ENCODE data around the gene ZBTB44. TPM values are rescaled to one million over a fixed set of nuclear protein-coding genes. Genes with fewer than 3 reads are reported as not detected.

The ZBTB44 gene
- total RNA-seq, 1 donor from 2014 or later: 32.5 TPM

DNA sequence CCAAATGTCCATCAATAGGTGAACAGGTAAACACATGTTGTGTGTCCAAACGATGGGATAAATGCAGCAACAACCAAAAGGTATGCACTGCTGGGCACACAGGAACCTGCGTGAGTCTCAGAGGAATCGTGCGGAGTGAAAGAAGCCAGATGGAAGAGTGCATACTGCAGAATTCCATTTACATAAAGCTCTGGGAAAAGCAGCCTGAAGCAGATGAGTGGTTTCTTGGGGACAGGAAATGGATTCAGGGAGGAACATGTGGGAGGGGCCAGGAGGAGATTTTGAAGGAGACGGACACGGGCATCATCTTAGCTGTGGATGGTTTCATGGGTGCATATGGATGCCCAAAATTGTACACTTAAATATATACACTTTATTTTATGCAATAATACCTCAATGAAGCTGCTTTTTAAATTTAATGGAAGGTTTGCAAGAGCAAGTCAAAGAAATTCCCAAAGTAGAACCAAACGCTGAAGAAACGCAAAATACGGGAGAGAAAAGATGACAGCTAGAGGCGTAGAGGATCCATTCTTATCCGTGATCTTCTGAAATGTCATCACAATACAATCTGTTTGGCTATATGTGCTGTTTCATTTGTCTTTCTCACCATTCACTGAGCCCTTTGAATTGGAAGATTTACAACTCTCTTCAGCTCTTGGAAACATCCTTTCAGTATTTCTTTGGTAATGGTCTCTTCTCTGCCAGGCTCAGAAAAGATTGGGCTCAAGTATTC, 130.7 kb downstream of the ZBTB44 start:
- peaks cover 4% of the 10 kb centered on the region for H3K9me3 Mint-ChIP-seq (ENCODE audit: unreplicated experiment)
- H3K27me3 Mint-ChIP-seq (ENCODE audit: unreplicated experiment): peaks cover 30% of the 10 kb centered on the region
- TF ChIP-seq, protein P1, sequence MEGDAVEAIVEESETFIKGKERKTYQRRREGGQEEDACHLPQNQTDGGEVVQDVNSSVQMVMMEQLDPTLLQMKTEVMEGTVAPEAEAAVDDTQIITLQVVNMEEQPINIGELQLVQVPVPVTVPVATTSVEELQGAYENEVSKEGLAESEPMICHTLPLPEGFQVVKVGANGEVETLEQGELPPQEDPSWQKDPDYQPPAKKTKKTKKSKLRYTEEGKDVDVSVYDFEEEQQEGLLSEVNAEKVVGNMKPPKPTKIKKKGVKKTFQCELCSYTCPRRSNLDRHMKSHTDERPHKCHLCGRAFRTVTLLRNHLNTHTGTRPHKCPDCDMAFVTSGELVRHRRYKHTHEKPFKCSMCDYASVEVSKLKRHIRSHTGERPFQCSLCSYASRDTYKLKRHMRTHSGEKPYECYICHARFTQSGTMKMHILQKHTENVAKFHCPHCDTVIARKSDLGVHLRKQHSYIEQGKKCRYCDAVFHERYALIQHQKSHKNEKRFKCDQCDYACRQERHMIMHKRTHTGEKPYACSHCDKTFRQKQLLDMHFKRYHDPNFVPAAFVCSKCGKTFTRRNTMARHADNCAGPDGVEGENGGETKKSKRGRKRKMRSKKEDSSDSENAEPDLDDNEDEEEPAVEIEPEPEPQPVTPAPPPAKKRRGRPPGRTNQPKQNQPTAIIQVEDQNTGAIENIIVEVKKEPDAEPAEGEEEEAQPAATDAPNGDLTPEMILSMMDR (IDR thresholded peaks at IDR 0.05): no peak
- no peak overlapping the region for H3K27ac Mint-ChIP-seq (ENCODE audit: unreplicated experiment)
- H3K4me3 Mint-ChIP-seq (ENCODE audit: unreplicated experiment): no peak overlapping the region
- no peak for DNase-seq (ENCODE audit: extremely low spot score, unreplicated experiment)
- no peaks in the 10 kb centered on the region for H3K4me1 Mint-ChIP-seq (ENCODE audit: unreplicated experiment)
- no peaks in the 10 kb centered on the region for H3K36me3 Mint-ChIP-seq (ENCODE audit: unreplicated experiment)

DNA sequence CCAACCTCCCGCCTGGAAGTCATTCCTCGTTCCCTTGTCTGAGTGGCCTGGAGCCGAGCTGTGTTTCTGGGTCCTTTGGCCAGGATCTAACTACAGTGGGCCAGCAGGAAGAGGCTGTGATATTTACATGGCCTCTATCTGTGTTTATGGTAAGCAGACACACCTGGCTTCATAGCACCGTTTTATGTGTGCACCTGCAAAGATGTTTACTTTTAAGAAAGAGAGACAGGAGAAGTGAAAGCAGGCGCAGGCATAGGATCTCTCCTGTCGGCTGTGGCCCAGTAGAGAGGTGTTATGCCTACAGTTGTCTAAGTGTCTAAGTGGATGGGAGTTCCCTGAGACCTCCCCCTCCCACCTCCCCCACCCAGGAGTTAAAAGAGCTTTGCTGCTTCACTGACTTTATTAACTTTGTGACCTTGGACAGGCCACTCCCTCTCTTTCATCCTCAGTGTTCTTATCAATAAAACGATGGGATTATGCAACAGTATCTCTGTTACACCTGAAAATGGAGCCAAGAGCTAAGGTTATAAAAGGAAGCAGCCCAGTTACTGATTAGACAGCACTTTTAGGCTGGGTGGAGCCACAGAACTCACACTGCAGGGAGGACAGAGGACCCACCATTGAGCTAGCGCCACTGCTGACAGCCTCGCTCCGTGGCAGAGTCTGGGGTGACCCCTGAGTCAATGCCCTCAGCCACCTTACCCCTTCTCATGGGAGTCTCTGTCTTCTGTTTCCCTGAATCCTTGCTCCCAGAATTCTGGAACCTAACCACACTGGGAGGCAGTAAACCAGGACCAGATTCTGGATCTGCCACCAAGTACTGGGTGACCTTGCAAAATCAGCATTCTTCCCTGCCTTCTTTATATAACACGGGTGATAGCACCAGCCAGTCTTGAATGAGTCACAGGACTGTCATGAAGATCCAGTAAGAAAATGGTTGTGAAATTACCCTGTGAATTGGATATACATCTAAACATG, 133.1 kb downstream of the ZBTB44 start:
- Mint-ChIP-seq H3K27me3 (ENCODE audit: unreplicated experiment) (peaks cover 30% of the 10 kb centered on the region), H3K36me3 (ENCODE audit: unreplicated experiment) (no peaks in the 10 kb centered on the region), H3K9me3 (ENCODE audit: unreplicated experiment) (peaks cover 4% of the 10 kb centered on the region), H3K27ac (ENCODE audit: unreplicated experiment) (no peak overlapping the region), H3K4me1 (ENCODE audit: unreplicated experiment) (no peaks in the 10 kb centered on the region), H3K4me3 (ENCODE audit: unreplicated experiment) (no peak overlapping the region)
- no peak for DNase-seq (ENCODE audit: extremely low spot score, unreplicated experiment)
- TF ChIP-seq, protein P1 (IDR thresholded peaks at IDR 0.05): no peak

DNA sequence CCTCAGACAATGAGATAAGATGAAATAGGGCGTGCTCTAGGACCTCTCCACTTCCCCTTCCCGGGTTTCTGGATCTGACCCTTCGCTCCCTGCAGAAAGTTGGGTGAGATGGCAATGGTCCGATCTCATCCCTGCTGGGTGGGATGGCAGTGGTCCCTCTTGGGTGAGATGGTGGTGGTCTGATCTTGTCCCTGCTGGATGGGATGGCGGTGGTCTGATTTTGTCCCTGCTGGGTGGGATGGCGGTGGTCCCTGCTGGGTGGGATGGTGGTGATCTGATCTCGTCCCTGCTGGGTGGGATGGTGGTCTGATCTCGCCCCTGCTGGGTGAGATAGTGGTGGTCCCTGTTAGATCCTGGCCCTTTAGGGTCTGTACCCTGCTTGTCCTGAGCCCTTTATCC, 133.8 kb downstream of the ZBTB44 start:
- no peak for DNase-seq (ENCODE audit: extremely low spot score, unreplicated experiment)
- TF ChIP-seq, protein P1 (IDR thresholded peaks at IDR 0.05): no peak
- Mint-ChIP-seq H3K4me1 (ENCODE audit: unreplicated experiment) (no peaks in the 10 kb centered on the region), H3K27ac (ENCODE audit: unreplicated experiment) (no peak overlapping the region), H3K4me3 (ENCODE audit: unreplicated experiment) (no peak overlapping the region), H3K36me3 (ENCODE audit: unreplicated experiment) (no peaks in the 10 kb centered on the region), H3K9me3 (ENCODE audit: unreplicated experiment) (peaks cover 4% of the 10 kb centered on the region), H3K27me3 (ENCODE audit: unreplicated experiment) (peaks cover 25% of the 10 kb centered on the region)

DNA sequence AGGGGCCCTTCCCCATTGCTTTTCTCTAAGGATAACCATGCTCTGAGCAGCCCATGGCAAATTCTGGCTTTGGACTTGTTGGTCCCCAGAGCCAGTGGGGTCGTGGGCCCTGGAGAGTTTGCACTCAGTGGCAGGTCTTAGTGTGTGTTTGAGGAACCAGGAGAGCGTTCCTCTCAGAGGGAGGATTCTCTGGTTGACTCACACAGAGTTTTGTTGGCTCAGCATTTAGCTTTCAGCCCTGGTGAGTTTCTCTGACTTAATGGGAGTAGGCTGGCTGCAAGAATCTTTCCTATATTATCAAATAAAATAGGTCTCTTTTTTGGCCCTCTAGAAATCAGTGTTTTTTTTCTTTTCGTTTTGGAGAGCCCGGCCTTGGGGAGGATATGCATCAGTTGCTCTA, 134.2 kb downstream of the ZBTB44 start:
- H3K4me1 Mint-ChIP-seq (ENCODE audit: unreplicated experiment): no peaks in the 10 kb centered on the region
- no peak for DNase-seq (ENCODE audit: extremely low spot score, unreplicated experiment)
- H3K9me3 Mint-ChIP-seq (ENCODE audit: unreplicated experiment): peaks cover 4% of the 10 kb centered on the region
- H3K4me3 Mint-ChIP-seq (ENCODE audit: unreplicated experiment): no peak overlapping the region
- no peak overlapping the region for H3K27ac Mint-ChIP-seq (ENCODE audit: unreplicated experiment)
- peaks cover 24% of the 10 kb centered on the region for H3K27me3 Mint-ChIP-seq (ENCODE audit: unreplicated experiment)
- TF ChIP-seq, protein P1 (IDR thresholded peaks at IDR 0.05): no peak
- H3K36me3 Mint-ChIP-seq (ENCODE audit: unreplicated experiment): no peaks in the 10 kb centered on the region

All from osteocyte (in vitro differentiated cells).